GM18505 (cell line): Measurements from ENCODE around the gene TMEM215.

ENCODE experiments used
- ATAC-seq: cut with Tn5 transposase; IDR thresholded peaks from one replicate; pipeline ENCODE4 v1.9.1; 2021; ENCODE audit not compliant: unreplicated experiment
- POLR2A ChIP-seq: IDR thresholded peaks from 4 replicates; pipeline ENCODE4 v1.6.1; 2011; ENCODE audit warnings: borderline replicate concordance; ENCODE audit not compliant: insufficient read depth, insufficient read length; ENCODE audit errors: extremely low read depth

The TMEM215 gene

GRCh38 chr9:32807217-32807616, 23.9 kb downstream of the TMEM215 start:
- no peak for TF ChIP-seq POLR2A
- ATAC-seq, result no peak

DNA sequence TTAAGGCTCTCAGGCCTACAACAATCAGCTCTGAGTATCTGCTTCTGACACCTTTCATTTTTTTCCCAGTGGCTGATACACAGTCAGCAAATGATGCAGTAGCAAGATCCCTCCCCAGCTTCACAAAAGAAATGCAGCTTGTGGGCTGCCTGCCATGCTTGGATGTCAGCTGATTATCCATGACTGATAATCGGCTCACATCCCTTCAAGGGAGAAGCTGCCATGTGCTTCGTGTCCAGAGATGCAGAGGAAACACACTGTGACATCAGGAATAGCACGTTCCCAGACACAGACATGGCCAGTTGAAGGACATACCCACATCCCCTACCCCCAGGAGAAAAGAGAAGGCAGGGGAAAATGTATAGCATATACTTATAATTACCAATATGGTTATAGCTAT, 27.9 kb downstream of the TMEM215 start:
- ATAC-seq, result no peak
- TF ChIP-seq POLR2A, result no peak

GRCh38 chr9:32820322-32820721, 37.0 kb downstream of the TMEM215 start:
- no peak for ATAC-seq
- no peak for TF ChIP-seq POLR2A

- TF ChIP-seq POLR2A, result no peak
- ATAC-seq, result no peak
These were observed 39.8 kb downstream of the TMEM215 start for GRCh38 chr9:32823101-32823500.

GRCh38 chr9:32823551-32823950, 40.2 kb downstream of the TMEM215 start:
- no peak for TF ChIP-seq POLR2A
- no peak for ATAC-seq

- ATAC-seq, result no peak
- no peak for TF ChIP-seq POLR2A
These were observed 41.9 kb downstream of the TMEM215 start for GRCh38 chr9:32825203-32825602.

DNA sequence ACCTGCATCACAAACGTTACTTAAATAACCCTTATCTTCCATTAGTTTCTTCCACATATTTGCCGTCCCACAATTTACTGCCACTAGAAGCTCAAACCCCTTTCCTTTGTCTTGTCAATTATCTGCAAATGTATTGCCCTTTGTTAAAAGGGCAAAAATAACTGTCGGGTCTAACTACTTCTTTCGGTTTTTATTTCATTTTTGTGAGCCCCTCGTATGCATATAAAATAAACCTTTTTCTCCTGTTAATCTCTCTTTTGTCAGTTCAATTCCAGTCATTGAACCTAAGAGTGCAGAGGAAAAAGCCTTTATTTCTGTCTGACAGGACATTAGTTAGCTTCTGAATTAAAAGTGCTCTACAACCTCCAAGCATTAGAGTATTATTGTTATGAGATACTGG, 45.5 kb downstream of the TMEM215 start:
- no peak for TF ChIP-seq POLR2A
- ATAC-seq, result no peak

GRCh38 chr9:32832346-32832745, 49.0 kb downstream of the TMEM215 start:
- no peak for TF ChIP-seq POLR2A
- no peak for ATAC-seq
